HCT116 (cell line): Measurements from ENCODE around the gene DNAJC28. TPM values are rescaled to one million over a fixed set of nuclear protein-coding genes. Genes with fewer than 3 reads are reported as not detected.

ENCODE experiments used
- ATAC-seq: fragments of 200-7000 bp; cut with Tn5 transposase; 2 replicates; pipeline ENCODE4 v1.9.1; 2020; ENCODE audit warnings: mild to moderate bottlenecking, moderate library complexity
- BruUV-seq: library from RNA; stranded (reverse); fragments of 400-500 nt; replicated peaks from 2 replicates; lab custom pipeline; 2021; lab: Mats Ljungman, UMichigan
- CTCF ChIA-PET: fragments of 300-600 bp; sonication (Branson Sonifier 250); formaldehyde crosslinking; loops from one replicate; lab custom pipeline; 2021; ENCODE audit warnings: antibody characterized with exemption; lab: Charles Lee
- POLR2A ChIA-PET: fragments of 300-600, 350-600 bp; sonication (Branson Sonifier 250); formaldehyde crosslinking; loops from one replicate; lab custom pipeline; 2021; ENCODE audit warnings: antibody characterized with exemption; lab: Charles Lee
- RAD21 ChIA-PET, 2 experiments: fragments of 300-600 bp; sonication (Branson Sonifier 250); formaldehyde crosslinking; loops; one replicate each; lab custom pipeline; 2023; ENCODE audit warnings: low total read pairs in 2 of 2; ENCODE audit not compliant: uncharacterized antibody in 2 of 2, unreplicated experiment in 2 of 2, low non-redundant PET in 1 of 2; lab: Charles Lee
- DNase-seq: peaks from one replicate; pipeline ENCODE4 v3.0.0-alpha.2; 2010; ENCODE audit warnings: low read depth, low spot score
- H2AFZ ChIP-seq: fragments of 200-600 bp; shearing (Covaris generic), sonication (generic); 2 replicates; pipeline ENCODE4 v1.6.1; 2017; ENCODE audit warnings: low read depth, mixed run types, mixed read lengths, antibody characterized with exemption, low read length; ENCODE audit not compliant: poor library complexity, severe bottlenecking
- H3K27ac ChIP-seq: 2 replicates; pipeline ENCODE4 v1.5.1; 2012; ENCODE audit warnings: low read depth, low read length
- H3K27me3 ChIP-seq: fragments of 200-600 bp; sonication (generic); 2 replicates; pipeline ENCODE4 v1.6.1; 2016; ENCODE audit warnings: mixed run types, low read length, mixed read lengths; ENCODE audit not compliant: insufficient read depth
- H3K36me3 ChIP-seq, 2 experiments: fragments of 200-500 bp in 1 of 2; fragments of 200-600 bp in 1 of 2; sonication (Bioruptor generic) in 1 of 2; sonication (generic) in 1 of 2; 2 replicates each; pipeline versions ENCODE4 v1.5.1 to v1.6.1; 2014 to 2016; ENCODE audit warnings: low read length in 2 of 2, inconsistent platforms in 1 of 2, mixed read lengths in 1 of 2, mixed run types in 1 of 2; ENCODE audit not compliant: insufficient read depth in 2 of 2, control insufficient read depth in 1 of 2
- H3K4me1 ChIP-seq, 2 experiments: fragments of 200-600 bp in 1 of 2; sonication (generic) in 1 of 2; 2 replicates each; pipeline versions ENCODE4 v1.5.1 to v1.6.1; 2012 to 2017; ENCODE audit warnings: low read length in 2 of 2, inconsistent platforms in 1 of 2, mild to moderate bottlenecking in 1 of 2, mixed read lengths in 1 of 2, mixed run types in 1 of 2, moderate library complexity in 1 of 2; ENCODE audit not compliant: insufficient read depth in 2 of 2, control insufficient read depth in 1 of 2
- H3K4me2 ChIP-seq: fragments of 200-600 bp; sonication (generic); 2 replicates; pipeline ENCODE4 v1.6.1; 2017; ENCODE audit warnings: mixed run types, low read length, mixed read lengths
- H3K4me3 ChIP-seq, 2 experiments: fragments of 200-600 bp in 1 of 2; sonication (generic) in 1 of 2; replicated peaks in 1 of 2; 2 replicates each; pipeline ENCODE4 v1.5.1; 2011 to 2016; ENCODE audit warnings: low read length in 2 of 2, control low read depth in 1 of 2, low read depth in 1 of 2, mild to moderate bottlenecking in 1 of 2, mixed read lengths in 1 of 2, mixed run types in 1 of 2
- H3K79me2 ChIP-seq: fragments of 200-600 bp; sonication (generic); 2 replicates; pipeline ENCODE4 v1.6.1; 2017; ENCODE audit warnings: mild to moderate bottlenecking, mixed run types, low read length, moderate library complexity, mixed read lengths; ENCODE audit not compliant: insufficient read depth
- H3K9ac ChIP-seq: fragments of 200-600 bp; sonication (generic); 2 replicates; pipeline ENCODE4 v1.6.1; 2016; ENCODE audit warnings: low read length, mixed read lengths
- H3K9me2 ChIP-seq: fragments of 200-600 bp; sonication (generic), shearing (Covaris generic); 2 replicates; pipeline ENCODE4 v1.6.1; 2017; ENCODE audit warnings: mixed run types, mild to moderate bottlenecking, moderate library complexity; ENCODE audit not compliant: insufficient read depth
- H3K9me3 ChIP-seq, 2 experiments: fragments of 200-500 bp in 1 of 2; fragments of 200-600 bp in 1 of 2; sonication (Bioruptor generic) in 1 of 2; sonication (generic) in 1 of 2; 2 replicates each; pipeline ENCODE4 v1.6.1; 2014 to 2017; ENCODE audit warnings: low read length in 2 of 2, mixed read lengths in 2 of 2, inconsistent platforms in 1 of 2, low read depth in 1 of 2, mild to moderate bottlenecking in 1 of 2, mixed run types in 1 of 2, moderate library complexity in 1 of 2; ENCODE audit not compliant: control insufficient read depth in 1 of 2, insufficient read depth in 1 of 2
- H4K20me1 ChIP-seq: fragments of 200-600 bp; sonication (generic), shearing (Covaris generic); 2 replicates; pipeline ENCODE4 v1.6.1; 2017; ENCODE audit warnings: mixed run types, mild to moderate bottlenecking, moderate library complexity; ENCODE audit not compliant: insufficient read depth
- ATF3 ChIP-seq: IDR thresholded peaks from 2 replicates; pipeline ENCODE4 v1.6.1; 2012
- CBX3 ChIP-seq: IDR thresholded peaks from 2 replicates; pipeline ENCODE4 v1.6.1; 2012; ENCODE audit warnings: low read depth
- CEBPB ChIP-seq: IDR thresholded peaks from 2 replicates; pipeline ENCODE4 v1.6.1; 2012; ENCODE audit warnings: low read depth
- EGR1 ChIP-seq: IDR thresholded peaks from 2 replicates; pipeline ENCODE4 v1.6.1; 2012; ENCODE audit warnings: low read depth
- EZH2phosphoT487 ChIP-seq: fragments of 200-600 bp; IDR thresholded peaks from 2 replicates; pipeline ENCODE4 v1.6.1; 2018; ENCODE audit warnings: antibody characterized with exemption, borderline replicate concordance
- JUND ChIP-seq: IDR thresholded peaks from 2 replicates; pipeline ENCODE4 v1.6.1; 2012
- POLR2A ChIP-seq: IDR thresholded peaks from 2 replicates; pipeline ENCODE4 v1.7.0; 2011; ENCODE audit warnings: borderline replicate concordance; ENCODE audit not compliant: insufficient read depth, insufficient read length; ENCODE audit errors: extremely low read depth
- POLR2AphosphoS5 ChIP-seq: IDR thresholded peaks from 2 replicates; pipeline ENCODE4 v1.6.1; 2011; ENCODE audit warnings: mild to moderate bottlenecking, low read depth, low read length, moderate library complexity
- RAD21 ChIP-seq: IDR thresholded peaks from 2 replicates; pipeline ENCODE4 v1.6.1; 2012; ENCODE audit warnings: low read depth, mild to moderate bottlenecking
- REST ChIP-seq: IDR thresholded peaks from 2 replicates; pipeline ENCODE4 v1.6.1; 2012; ENCODE audit warnings: low read depth
- SIN3A ChIP-seq: IDR thresholded peaks from 2 replicates; pipeline ENCODE4 v1.6.1; 2012; ENCODE audit warnings: low read depth
- SRF ChIP-seq: IDR thresholded peaks from 2 replicates; pipeline ENCODE4 v1.6.1; 2012; ENCODE audit warnings: low read depth
- TCF7L2 ChIP-seq: IDR thresholded peaks from 2 replicates; pipeline ENCODE4 v1.7.0; 2011; ENCODE audit warnings: borderline replicate concordance, inconsistent platforms; ENCODE audit not compliant: insufficient read depth, insufficient read length; ENCODE audit errors: extremely low read depth
- YY1 ChIP-seq: IDR thresholded peaks from 2 replicates; pipeline ENCODE4 v1.6.1; 2011; ENCODE audit warnings: low read length, low read depth, moderate library complexity, mild to moderate bottlenecking; ENCODE audit not compliant: insufficient replicate concordance; ENCODE audit errors: extremely low read depth
- ZFX ChIP-seq: fragments of 450-650 bp; IDR thresholded peaks from 2 replicates; pipeline ENCODE4 v1.6.1; 2017
- ZNF274 ChIP-seq: fragments of 200-500 bp; sonication (Bioruptor generic); IDR thresholded peaks from 2 replicates; pipeline ENCODE4 v1.6.1; 2014; ENCODE audit warnings: mild to moderate bottlenecking, low read depth, low read length, inconsistent platforms
- intact Hi-C: fragments of 100-400 bp; cut with micrococcal nuclease; formaldehyde crosslinking; loops from 2 replicates; pipeline ENCODE4 v1.10.0; 2022
- total RNA-seq: library from RNA; stranded (reverse); gene quantifications from one replicate; pipeline ENCODE4 v1.2.1, GENCODE V29; 2021; ENCODE audit not compliant: unreplicated experiment

Gene DNAJC28
- total RNA-seq, 1 experiment from 2014 or later = 0.81 TPM

GRCh38 chr21:33537212-33537611 lies 45.7 kb upstream of the DNAJC28 start:
- DNase-seq (no peak), ATAC-seq (no peak)
- ChIA-PET POLR2A (interaction anchor here (1.0 kb wide), 1 partner anchor 57 kb away, joined by 3 read pairs; the partner anchor contains the start of gene TMEM50B), CTCF (no interaction called here), RAD21 (no interaction called here)
- Histone ChIP-seq H3K4me1 (peaks cover 8% of the 10 kb centered on the region in 2 experiments; a peak in 3 of 4 replicates), H4K20me1 (peaks cover 10% of the 10 kb centered on the region; the same call in 1 of the 2 replicates), H3K36me3 (peaks cover 55 to 80% of the 10 kb centered on the region in 2 experiments), H3K27ac (no peak overlapping the region), H3K79me2 (peaks cover 90% of the 10 kb centered on the region), H3K4me2 (no peak overlapping the region), H3K9me3 (no peaks in the 10 kb centered on the region), H2AFZ (no peak overlapping the region), H3K27me3 (no peaks in the 10 kb centered on the region), H3K9me2 (no peaks in the 10 kb centered on the region), H3K4me3 (no peak overlapping the region), H3K9ac (no peak overlapping the region)
- no peak for TF ChIP-seq EGR1
- no peak for TF ChIP-seq YY1
- TF ChIP-seq ZNF274 = no peak
- no peak for TF ChIP-seq CEBPB
- TF ChIP-seq POLR2A = no peak
- TF ChIP-seq TCF7L2 = no peak
- TF ChIP-seq CBX3 = no peak
- TF ChIP-seq REST = no peak
- TF ChIP-seq RAD21 = no peak
- no peak for TF ChIP-seq JUND
- TF ChIP-seq POLR2AphosphoS5 = no peak
- TF ChIP-seq SRF = no peak
- TF ChIP-seq SIN3A = no peak
- no peak for TF ChIP-seq ATF3
- no peak for TF ChIP-seq ZFX
- no peak for TF ChIP-seq EZH2phosphoT487
- intact Hi-C loops = no loop called here
- no TSS peak for BruUV-seq
